IMR-90 (cell line): ENCODE results near the gene PSMD1. TPM values are rescaled to one million over a fixed set of nuclear protein-coding genes. Genes with fewer than 3 reads are reported as not detected.

Experiments used
- ATAC-seq: fragments of 200-7000 bp; cut with Tn5 transposase; 2 replicates; pipeline ENCODE4 v1.9.1; 2020; ENCODE audit warnings: low read depth, mild to moderate bottlenecking, moderate library complexity
- BruUV-seq: library from RNA; stranded (reverse); fragments of 400-500 nt; replicated peaks from 2 replicates; lab custom pipeline; 2021; lab: Mats Ljungman, UMichigan
- CTCF ChIA-PET: fragments of 300-600 bp; formaldehyde crosslinking; extraction: SDS; loops from one replicate; lab custom pipeline; 2021; ENCODE audit warnings: antibody characterized with exemption; lab: Yijun Ruan, JAX
- POLR2A ChIA-PET: fragments of 300-600 bp; sonication (Branson Sonifier 250); formaldehyde crosslinking; loops from one replicate; lab custom pipeline; 2022; ENCODE audit warnings: antibody characterized with exemption; ENCODE audit not compliant: unreplicated experiment; lab: Charles Lee
- DNase-seq: peaks from one replicate; pipeline ENCODE4 v3.0.0; 2013
- H2AFZ ChIP-seq: replicated peaks from 2 replicates; pipeline ENCODE3; 2013; ENCODE audit warnings: low read length, mild to moderate bottlenecking; ENCODE audit not compliant: poor library complexity
- H2AK5ac ChIP-seq: 2 replicates; pipeline ENCODE4 v1.6.1; 2013; ENCODE audit warnings: low read depth, low read length, inconsistent platforms
- H2AK9ac ChIP-seq: replicated peaks from 2 replicates; pipeline ENCODE3; 2013; ENCODE audit warnings: mild to moderate bottlenecking, low read depth, low read length, moderate library complexity; ENCODE audit not compliant: poor library complexity
- H2BK120ac ChIP-seq: 2 replicates; pipeline ENCODE4 v1.6.1; 2013; ENCODE audit warnings: low read depth, low read length, inconsistent platforms
- H2BK15ac ChIP-seq: 3 replicates; pipeline ENCODE4 v1.6.1; 2013; ENCODE audit warnings: low read depth, low read length, inconsistent platforms
- H2BK20ac ChIP-seq: 2 replicates; pipeline ENCODE4 v1.6.1; 2013; ENCODE audit warnings: low read depth, mild to moderate bottlenecking, inconsistent platforms, low read length, moderate library complexity
- H2BK5ac ChIP-seq: 2 replicates; pipeline ENCODE4 v1.6.1; 2013; ENCODE audit warnings: mild to moderate bottlenecking, low read depth, low read length, inconsistent platforms; ENCODE audit not compliant: poor library complexity, severe bottlenecking
- H3K14ac ChIP-seq: replicated peaks from 2 replicates; pipeline ENCODE4 v1.6.1; 2013; ENCODE audit warnings: low read depth, low read length, inconsistent platforms
- H3K18ac ChIP-seq: 2 replicates; pipeline ENCODE4 v1.6.1; 2013; ENCODE audit warnings: low read depth, low read length, control low read depth
- H3K23ac ChIP-seq: 2 replicates; pipeline ENCODE4 v1.6.1; 2013; ENCODE audit warnings: low read depth, low read length, inconsistent platforms
- H3K27ac ChIP-seq: 2 replicates; pipeline ENCODE4 v1.5.1; 2013; ENCODE audit warnings: mild to moderate bottlenecking, control low read depth, low read length; ENCODE audit not compliant: insufficient read depth
- H3K27me3 ChIP-seq: 2 replicates; pipeline ENCODE4 v1.6.1; 2013; ENCODE audit warnings: low read length; ENCODE audit not compliant: control insufficient read depth, insufficient read depth
- H3K36me3 ChIP-seq: 2 replicates; pipeline ENCODE4 v1.6.1; 2013; ENCODE audit warnings: low read length, mixed read lengths; ENCODE audit not compliant: control insufficient read depth, insufficient read depth
- H3K4ac ChIP-seq: 2 replicates; pipeline ENCODE4 v1.6.1; 2013; ENCODE audit warnings: low read depth, low read length, inconsistent platforms
- H3K4me1 ChIP-seq: 2 replicates; pipeline ENCODE4 v1.6.1; 2013; ENCODE audit warnings: low read length, mixed read lengths; ENCODE audit not compliant: control insufficient read depth, insufficient read depth
- H3K4me2 ChIP-seq: 2 replicates; pipeline ENCODE4 v1.6.1; 2013; ENCODE audit warnings: low read depth, mild to moderate bottlenecking, control low read depth, low read length, moderate library complexity
- H3K4me3 ChIP-seq: 2 replicates; pipeline ENCODE4 v1.5.1; 2013; ENCODE audit warnings: low read depth, mild to moderate bottlenecking, control low read depth, low read length, moderate library complexity; ENCODE audit not compliant: insufficient read depth
- H3K56ac ChIP-seq: 2 replicates; pipeline ENCODE4 v1.6.1; 2013; ENCODE audit warnings: low read length, inconsistent platforms; ENCODE audit not compliant: insufficient read depth; ENCODE audit errors: extremely low read depth
- H3K79me1 ChIP-seq, 2 experiments: 2 replicates each; pipeline ENCODE4 v1.6.1; 2013; ENCODE audit warnings: low read length in 2 of 2, inconsistent platforms in 1 of 2, low read depth in 1 of 2
- H3K9ac ChIP-seq: 2 replicates; pipeline ENCODE4 v1.6.1; 2013; ENCODE audit warnings: low read depth, low read length, control low read depth
- H3K9me1 ChIP-seq: 2 replicates; pipeline ENCODE4 v1.6.1; 2013; ENCODE audit warnings: low read length, inconsistent platforms; ENCODE audit not compliant: insufficient read depth
- H3K9me3 ChIP-seq: 2 replicates; pipeline ENCODE4 v1.6.1; 2013; ENCODE audit warnings: low read length; ENCODE audit not compliant: control insufficient read depth, insufficient read depth
- H4K20me1 ChIP-seq: 2 replicates; pipeline ENCODE4 v1.6.1; 2013; ENCODE audit warnings: low read length, inconsistent platforms; ENCODE audit not compliant: insufficient read depth
- H4K5ac ChIP-seq: 2 replicates; pipeline ENCODE4 v1.6.1; 2013; ENCODE audit warnings: mild to moderate bottlenecking, low read depth, low read length, control low read depth
- H4K8ac ChIP-seq, 2 experiments: 2 replicates each; pipeline ENCODE4 v1.6.1; 2013; ENCODE audit warnings: low read depth in 2 of 2, low read length in 2 of 2, control low read depth in 1 of 2, inconsistent platforms in 1 of 2
- H4K91ac ChIP-seq: 2 replicates; pipeline ENCODE4 v1.6.1; 2013; ENCODE audit warnings: low read depth, low read length, inconsistent platforms; ENCODE audit not compliant: insufficient read depth
- CEBPB ChIP-seq: IDR thresholded peaks from 2 replicates; pipeline ENCODE4 v1.6.1; 2012; ENCODE audit warnings: low read depth, low read length, improper control_type of control experiment
- MAFK ChIP-seq: IDR thresholded peaks from 2 replicates; pipeline ENCODE4 v1.6.1; 2012; ENCODE audit warnings: low read depth, low read length, improper control_type of control experiment
- MXI1 ChIP-seq: IDR thresholded peaks from 2 replicates; pipeline ENCODE4 v1.6.1; 2012; ENCODE audit warnings: low read depth, mild to moderate bottlenecking, low read length, moderate library complexity, borderline replicate concordance
- WGBS, 2 experiments: methylation state at CpG; one replicate each; pipeline versions ENCODE4 v1.1.5 to v1.1.7; 2013; ENCODE audit warnings: missing lambda C conversion rate in 2 of 2; ENCODE audit not compliant: insufficient read length in 1 of 2; ENCODE audit errors: extremely low coverage in 2 of 2; 5-methylcytosine and 5-hydroxymethylcytosine counted together
- dilution Hi-C: fragments of 300-500 bp; cut with HindIII; formaldehyde crosslinking; loops from one replicate; pipeline ENCODE4 v1.14.3; 2018; ENCODE audit warnings: low sequenced_read_pairs; ENCODE audit not compliant: unreplicated experiment
- in situ Hi-C: fragments of 300-500 bp; cut with MboI; formaldehyde crosslinking; loops from 3 replicates; pipeline ENCODE4 v1.14.3; 2019; ENCODE audit warnings: low sequenced_read_pairs, inconsistent platforms, mixed read lengths
- intact Hi-C: fragments of 100-400 bp; cut with micrococcal nuclease; formaldehyde crosslinking; loops from 2 replicates; pipeline ENCODE4 v1.10.0; 2022
- polyA plus RNA-seq, 3 experiments: library from polyadenylated mRNA; depleted of rRNA; stranded (reverse); fragments of >200 nt; gene quantifications; 2 replicates each; pipeline ENCODE4 v1.2.3, GENCODE V29; 2012; ENCODE audit warnings: low replicate concordance in 1 of 3
- total RNA-seq: library from RNA; depleted of rRNA; stranded (reverse); fragments of >200 nt; gene quantifications from 2 replicates; pipeline ENCODE4 v1.2.3, GENCODE V29; 2012

PSMD1 gene
- total and polyA plus RNA-seq, 2 of the 4 experiments (the other 2 are of a cell fraction) = 89.8 to 181 TPM

GRCh38 chr2:231204581-231204980 lies 147.9 kb downstream of the PSMD1 start:
- dilution Hi-C loops (no loop called here), intact Hi-C loops (no loop called here), in situ Hi-C loops (no loop called here)
- 0 out of 2 replicates have a peak overlapping the region, but pooled peaks have one; percentile 2 for H3K4ac ChIP-seq
- peaks cover 28% of the 10 kb centered on the region for H3K36me3 ChIP-seq
- no peak overlapping the region for H3K18ac ChIP-seq
- BruUV-seq = no TSS peak
- peaks cover 49 to 74% of the 10 kb centered on the region in 2 experiments for H3K79me1 ChIP-seq
- H4K20me1 ChIP-seq = peaks cover 16% of the 10 kb centered on the region
- POLR2A ChIA-PET = no interaction called here
- H3K9me3 ChIP-seq = no peaks in the 10 kb centered on the region
- no peak overlapping the region for H3K27ac ChIP-seq
- peak overlapping the region; percentile 44; the same call in 1 of the 2 replicates for H2AK5ac ChIP-seq
- H4K8ac ChIP-seq = no peak overlapping the region
- TF ChIP-seq MXI1 (no peak), MAFK (no peak), CEBPB (no peak)
- H2BK15ac ChIP-seq = no peak overlapping the region
- peaks cover 8% of the 10 kb centered on the region; the same call in 1 of the 2 replicates for H3K4me1 ChIP-seq
- H3K4me3 ChIP-seq = no peak overlapping the region
- no peak overlapping the region for H3K14ac ChIP-seq
- peak overlapping the region; percentile 51 for H2AK9ac ChIP-seq
- no peak overlapping the region for H2BK20ac ChIP-seq
- no peak overlapping the region for H3K23ac ChIP-seq
- H3K27me3 ChIP-seq = no peaks in the 10 kb centered on the region
- CTCF ChIA-PET = no interaction called here
- ATAC-seq (no peak), DNase-seq (no peak)
- no peak overlapping the region for H2AFZ ChIP-seq
- no peak overlapping the region for H2BK5ac ChIP-seq
- H4K91ac ChIP-seq = no peak overlapping the region
- 100% methylated on average over 4 of the region's 5 CpGs; no CpG with 5 or more reads in 1 of the 2 experiments for WGBS, 2 experiments
- no peak overlapping the region for H3K9ac ChIP-seq
- H3K56ac ChIP-seq = no peak overlapping the region
- H4K5ac ChIP-seq = no peak overlapping the region
- H2BK120ac ChIP-seq = no peak overlapping the region
- H3K9me1 ChIP-seq = peaks cover 32% of the 10 kb centered on the region
- H3K4me2 ChIP-seq = no peak overlapping the region
